ENCODE results near the gene LAMA3.

- TF ChIP-seq MAX (IDR thresholded peaks at IDR 0.05), result no peak
- TF ChIP-seq, protein P1, sequence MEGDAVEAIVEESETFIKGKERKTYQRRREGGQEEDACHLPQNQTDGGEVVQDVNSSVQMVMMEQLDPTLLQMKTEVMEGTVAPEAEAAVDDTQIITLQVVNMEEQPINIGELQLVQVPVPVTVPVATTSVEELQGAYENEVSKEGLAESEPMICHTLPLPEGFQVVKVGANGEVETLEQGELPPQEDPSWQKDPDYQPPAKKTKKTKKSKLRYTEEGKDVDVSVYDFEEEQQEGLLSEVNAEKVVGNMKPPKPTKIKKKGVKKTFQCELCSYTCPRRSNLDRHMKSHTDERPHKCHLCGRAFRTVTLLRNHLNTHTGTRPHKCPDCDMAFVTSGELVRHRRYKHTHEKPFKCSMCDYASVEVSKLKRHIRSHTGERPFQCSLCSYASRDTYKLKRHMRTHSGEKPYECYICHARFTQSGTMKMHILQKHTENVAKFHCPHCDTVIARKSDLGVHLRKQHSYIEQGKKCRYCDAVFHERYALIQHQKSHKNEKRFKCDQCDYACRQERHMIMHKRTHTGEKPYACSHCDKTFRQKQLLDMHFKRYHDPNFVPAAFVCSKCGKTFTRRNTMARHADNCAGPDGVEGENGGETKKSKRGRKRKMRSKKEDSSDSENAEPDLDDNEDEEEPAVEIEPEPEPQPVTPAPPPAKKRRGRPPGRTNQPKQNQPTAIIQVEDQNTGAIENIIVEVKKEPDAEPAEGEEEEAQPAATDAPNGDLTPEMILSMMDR (IDR thresholded peaks at IDR 0.05; ENCODE audit: low read depth, low read length, missing input control), result no peak
- no peak for TF ChIP-seq JUND (IDR thresholded peaks at IDR 0.05)
- TF ChIP-seq HNF4G (IDR thresholded peaks at IDR 0.05), result no peak
- no peak for TF ChIP-seq REST (IDR thresholded peaks at IDR 0.05)
- no peak for TF ChIP-seq TAF1 (conservative IDR thresholded peaks at IDR 0.05)
- no peak for TF ChIP-seq RXRA (IDR thresholded peaks at IDR 0.05)
- TF ChIP-seq ZBTB33 (IDR thresholded peaks at IDR 0.05), result no peak
- TF ChIP-seq SP1 (IDR thresholded peaks at IDR 0.05), result no peak
- no peak for TF ChIP-seq GABPA (IDR thresholded peaks at IDR 0.05 in 1 of 2, conservative IDR thresholded peaks at IDR 0.05 in 1 of 2)
- TF ChIP-seq RAD21 (IDR thresholded peaks at IDR 0.05), result no peak
Observed at GRCh38 chr18:23864624-23865023, 175.4 kb downstream of the LAMA3 start.
